ENCODE measurements around the gene CCDC141. TPM values are rescaled to one million over a fixed set of nuclear protein-coding genes. Genes with fewer than 3 reads are reported as not detected.

Gene CCDC141
- not detected in 5 replicates for total RNA-seq (2022; extraction: Qiagen RNA extraction; ENCODE audit: low read depth)

DNA sequence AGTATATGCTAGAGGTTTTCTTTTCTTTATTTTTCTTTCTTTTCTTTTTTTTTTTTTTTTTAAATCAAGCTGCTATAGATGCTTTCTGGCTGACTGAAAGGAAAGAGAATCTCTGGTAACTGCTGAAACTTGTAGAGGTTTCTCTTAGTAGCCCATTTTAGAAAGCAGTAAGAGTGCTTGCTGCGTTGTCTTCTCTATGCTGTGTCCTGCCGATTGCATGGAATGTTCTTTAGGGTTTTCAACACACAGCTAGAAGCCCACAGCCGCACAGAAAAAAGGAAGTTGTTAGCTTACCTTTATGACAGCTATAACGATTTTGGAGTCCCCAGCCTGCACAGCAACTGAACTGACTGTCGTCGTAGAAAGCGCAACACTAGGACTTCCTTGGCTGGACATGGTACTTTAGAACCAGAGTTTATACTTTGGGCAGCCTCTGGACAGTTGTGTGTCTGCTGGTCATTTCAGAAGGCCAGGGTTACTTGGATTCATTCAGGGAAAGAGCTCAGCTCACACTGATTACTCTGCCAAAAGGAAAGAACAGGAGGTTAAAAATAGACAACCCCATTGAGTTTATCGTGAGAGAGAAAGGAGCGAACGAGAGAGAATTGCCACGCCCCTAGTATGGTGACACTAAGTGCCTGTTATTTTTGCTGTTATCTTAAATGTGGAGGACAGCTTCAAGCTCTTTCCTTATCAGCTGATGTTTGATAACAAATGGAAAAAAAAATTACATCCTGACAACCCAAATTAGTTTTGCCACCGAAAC is at the start of gene CCDC141:
TSS of gene CCDC141 (minus strand) at position 592 of the 766 bp plus-strand sequence. CDS start at position 396, 196 bp downstream.

DNA sequence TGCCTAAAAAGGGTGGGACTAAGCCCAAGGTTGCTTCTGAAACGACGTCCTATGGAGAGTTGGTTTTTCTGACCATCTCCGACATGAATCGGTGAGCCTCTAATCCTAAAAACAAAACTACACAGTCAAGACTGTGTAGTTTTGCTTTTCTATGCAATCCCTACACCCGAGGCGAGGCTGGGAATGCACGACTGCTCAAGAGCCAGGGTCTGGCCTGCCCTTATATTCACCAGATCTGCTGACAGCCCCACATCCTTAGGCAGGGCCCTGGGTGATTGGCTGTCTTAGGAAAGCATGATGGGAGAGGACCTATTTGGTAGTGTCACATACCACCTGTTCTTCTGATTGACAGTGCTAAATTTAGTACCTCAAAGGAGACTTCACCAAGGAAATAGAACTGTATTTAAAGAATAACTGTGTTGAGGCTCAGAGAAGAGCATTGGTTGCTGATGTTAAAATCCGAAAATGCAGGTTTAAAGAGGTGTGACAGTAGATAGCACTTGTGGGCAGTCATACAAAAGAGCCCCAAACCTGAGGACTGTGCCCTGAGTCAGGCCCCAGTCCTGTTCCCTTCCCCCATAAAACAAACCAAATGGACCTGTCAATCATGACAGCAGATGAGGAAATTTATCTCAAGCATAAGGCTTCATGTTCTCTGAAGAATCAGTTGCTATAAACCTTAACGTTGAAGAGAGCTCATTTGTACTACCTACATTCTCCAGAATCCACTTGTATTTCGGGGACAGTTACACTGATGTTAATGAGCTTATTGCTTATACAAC is 242.5 kb downstream of the CCDC141 start, which contains the start of gene TTN:
TSS of gene TTN (minus strand) at position 197 of the 782 bp plus-strand sequence. CDS start 2,781 bp downstream, outside the sequence.

Other genes with a start within 250 kb of the CCDC141 start
- under 0.01 to 0.02 TPM (median under 0.01 TPM) in 5 replicates for gene TTN, start 242.7 kb downstream of the CCDC141 start, total RNA-seq (2022; extraction: Qiagen RNA extraction; ENCODE audit: low read depth)
- 15.4 to 23.8 TPM (median 21.5 TPM) in 5 replicates for gene SESTD1, start 214.7 kb upstream of the CCDC141 start, total RNA-seq (2022; extraction: Qiagen RNA extraction; ENCODE audit: low read depth)

Measured in A549 treated with GW870086 at 1 μM for 4 hours (cell line).